Esophagus muscularis mucosa (tissue), 4 donors: ENCODE measurements around the gene CEP112. TPM values are rescaled to one million over a fixed set of nuclear protein-coding genes. Genes with fewer than 3 reads are reported as not detected.

Experiments
- DNase-seq: peaks from one replicate; pipeline ENCODE4 v3.0.0-alpha.2; 2017; ENCODE audit errors: extremely low spot score
- H3K27ac ChIP-seq, 4 donors: fragments of 200-600 bp; sonication (generic); replicated peaks in 1 of 4; 1 replicate in 3 of 4; 2 replicates in 1 of 4; pipeline ENCODE4 v1.5.1; 2016 to 2019; ENCODE audit warnings: mild to moderate bottlenecking in 1 of 4
- H3K27me3 ChIP-seq, 4 donors: fragments of 200-600 bp; sonication (generic); one replicate each; pipeline versions ENCODE4 v1.5.1 to v1.6.0; 2016 to 2019
- H3K36me3 ChIP-seq, 4 donors: fragments of 200-600 bp; sonication (generic); one replicate each; pipeline ENCODE4 v1.5.1; 2016 to 2019
- H3K4me1 ChIP-seq, 4 donors: fragments of 200-600 bp; sonication (generic); one replicate each; pipeline ENCODE4 v1.5.1; 2016 to 2019
- H3K4me3 ChIP-seq, 4 donors: fragments of 200-600 bp; sonication (generic); 1 replicate in 2 of 4; 2 replicates in 2 of 4; pipeline ENCODE4 v1.5.1; 2016 to 2019; ENCODE audit warnings: mild to moderate bottlenecking in 4 of 4, moderate library complexity in 1 of 4
- H3K9me3 ChIP-seq, 4 donors: fragments of 200-600 bp; sonication (generic); 1 replicate in 3 of 4; 2 replicates in 1 of 4; pipeline ENCODE4 v1.5.1; 2016 to 2019
- CTCF ChIP-seq, 3 experiments: fragments of 200-600 bp in 2 of 3; fragments of 450-650 bp in 1 of 3; sonication (generic) in 2 of 3; IDR thresholded peaks; one replicate each; pipeline ENCODE4 v1.5.1; 2017 to 2019; ENCODE audit warnings: antibody characterized with exemption in 3 of 3, mild to moderate bottlenecking in 2 of 3, moderate library complexity in 1 of 3
- EP300 ChIP-seq: sonication (generic); formaldehyde crosslinking; IDR thresholded peaks from one replicate; pipeline ENCODE4 v1.6.1; 2017; ENCODE audit warnings: antibody characterized with exemption
- POLR2A ChIP-seq: fragments of 450-650 bp; IDR thresholded peaks from one replicate; pipeline ENCODE4 v1.6.1; 2017; ENCODE audit warnings: antibody characterized with exemption, moderate library complexity, mild to moderate bottlenecking, low read depth
- POLR2AphosphoS5 ChIP-seq, 2 donors: sonication (generic); formaldehyde crosslinking; IDR thresholded peaks; one replicate each; pipeline ENCODE4 v1.6.1; 2017; ENCODE audit warnings: antibody characterized with exemption in 2 of 2
- WGBS: methylation state at CpG from one replicate; pipeline ENCODE4 v1.1.5; 2018; 5-methylcytosine and 5-hydroxymethylcytosine counted together
- intact Hi-C: fragments of 100-400 bp; cut with DNase I; formaldehyde crosslinking; loops from one replicate; pipeline ENCODE4 v1.15.1; 2023
- total RNA-seq, 4 donors: library from RNA; depleted of rRNA; stranded (reverse); fragments of >200 nt; gene quantifications; one replicate each; pipeline versions ENCODE4 v1.1.0 to v1.2.1, GENCODE V29; 2016

The CEP112 gene
- total RNA-seq, 4 donors from 2014 or later, result 17.0 to 24.7 (median 23.2) TPM

- Histone ChIP-seq H3K9me3 (no peaks in the 10 kb centered on the region), H3K27me3 (no peaks in the 10 kb centered on the region), H3K4me1 (no peaks in the 10 kb centered on the region), H3K4me3 (no peak overlapping the region), H3K27ac (no peak overlapping the region), H3K36me3 (no peaks in the 10 kb centered on the region)
- TF ChIP-seq CTCF (IDR thresholded peaks at IDR 0.05) (no peak), POLR2AphosphoS5 (IDR thresholded peaks at IDR 0.05) (no peak), POLR2A (no peak), EP300 (no peak)
- no peak for DNase-seq
- intact Hi-C loops, result no loop called here
- 50% methylated on average over 1 of the region's 1 CpG for WGBS
Measured at GRCh38 chr17:65600518-65600917, 591.4 kb downstream of the CEP112 start.

GRCh38 chr17:65599650-65600049 lies 592.3 kb downstream of the CEP112 start:
- Histone ChIP-seq H3K4me3 (no peak overlapping the region), H3K9me3 (no peaks in the 10 kb centered on the region), H3K27me3 (no peaks in the 10 kb centered on the region), H3K27ac (no peak overlapping the region), H3K36me3 (no peaks in the 10 kb centered on the region), H3K4me1 (peaks cover 0 to under 1% (median 0%) of the 10 kb centered on the region in 4 donors)
- no peak for DNase-seq
- WGBS, result 82% methylated on average over 5 of the region's 5 CpGs
- intact Hi-C loops, result no loop called here
- TF ChIP-seq EP300, result no peak
- no peak for TF ChIP-seq POLR2A
- TF ChIP-seq CTCF (IDR thresholded peaks at IDR 0.05), result no peak
- no peak for TF ChIP-seq POLR2AphosphoS5 (IDR thresholded peaks at IDR 0.05)

GRCh38 chr17:65598746-65599145 lies 593.2 kb downstream of the CEP112 start:
- intact Hi-C loops, result no loop called here
- 100% methylated on average over 1 of the region's 1 CpG for WGBS

GRCh38 chr17:65595071-65595656 lies 596.8 kb downstream of the CEP112 start:
- Histone ChIP-seq H3K9me3 (no peaks in the 10 kb centered on the region), H3K4me3 (no peak overlapping the region), H3K36me3 (no peaks in the 10 kb centered on the region), H3K27ac (no peak overlapping the region), H3K4me1 (peaks cover 0 to 7% (median 3%) of the 10 kb centered on the region in 4 donors), H3K27me3 (no peaks in the 10 kb centered on the region)
- 71% methylated on average over 4 of the region's 4 CpGs for WGBS
- intact Hi-C loops, result no loop called here
- TF ChIP-seq POLR2A, result no peak
- no peak for TF ChIP-seq EP300
- TF ChIP-seq CTCF (IDR thresholded peaks at IDR 0.05), result no peak
- TF ChIP-seq POLR2AphosphoS5 (IDR thresholded peaks at IDR 0.05), result no peak
- DNase-seq, result no peak

More at GRCh38 chr17:65598746-65599145, 593.2 kb downstream of the CEP112 start:
- no peaks in the 10 kb centered on the region for H3K36me3 ChIP-seq
- TF ChIP-seq POLR2A (no peak), CTCF (IDR thresholded peaks at IDR 0.05) (no peak), EP300 (no peak), POLR2AphosphoS5 (IDR thresholded peaks at IDR 0.05) (no peak)
- no peak overlapping the region for H3K27ac ChIP-seq
- H3K9me3 ChIP-seq, result no peaks in the 10 kb centered on the region
- DNase-seq, result no peak
- no peaks in the 10 kb centered on the region for H3K27me3 ChIP-seq
- peaks cover 0 to 6% (median 3%) of the 10 kb centered on the region in 4 donors for H3K4me1 ChIP-seq
- H3K4me3 ChIP-seq, result no peak overlapping the region
